CD4-positive, alpha-beta T cell treated with Interleukin-6 for 4 hours (primary cell): ENCODE results near the gene AXIN1.
A peak's percentile ranks its signal among the peaks of the same experiment; 100 is the strongest.
"Not testable (repeated sequence)": the region's sequence is repeated elsewhere in the genome, so short reads cannot be mapped to it uniquely, and the experiment has no call there.

Experiments
- DNase-seq: peaks from one replicate; pipeline ENCODE4 v3.0.0-alpha.2; 2020; ENCODE audit warnings: mixed read lengths

Gene AXIN1

GRCh38 chr16:263182-263774 lies 89.2 kb downstream of the AXIN1 start:
- DNase-seq, result no peak

- DNase-seq, result no peak
Measured at GRCh38 chr16:262121-262745, 90.3 kb downstream of the AXIN1 start.

- no peak for DNase-seq
Measured at GRCh38 chr16:261031-261691, 91.4 kb downstream of the AXIN1 start.

- DNase-seq, result no peak
Measured at GRCh38 chr16:260326-260725, 92.2 kb downstream of the AXIN1 start.

GRCh38 chr16:259814-260253 lies 92.7 kb downstream of the AXIN1 start:
- DNase-seq, result no peak

GRCh38 chr16:259226-259625 lies 93.3 kb downstream of the AXIN1 start:
- DNase-seq, result no peak

GRCh38 chr16:258091-258490 lies 94.4 kb downstream of the AXIN1 start:
- not testable (repeated sequence) for DNase-seq

GRCh38 chr16:255183-255582 lies 97.3 kb downstream of the AXIN1 start:
- DNase-seq, result no peak

- no peak for DNase-seq
Measured at GRCh38 chr16:254461-254860, 98.1 kb downstream of the AXIN1 start.

- DNase-seq, result peak; percentile 32
Measured at GRCh38 chr16:253833-254232, 98.7 kb downstream of the AXIN1 start.

- peak; percentile 28 for DNase-seq
Measured at GRCh38 chr16:252366-253337, 99.9 kb downstream of the AXIN1 start.

- no peak for DNase-seq
Measured at GRCh38 chr16:249431-249830, 103.1 kb downstream of the AXIN1 start.

- DNase-seq, result no peak
Measured at GRCh38 chr16:247027-247426, 105.5 kb downstream of the AXIN1 start.

- DNase-seq, result no peak
Measured at GRCh38 chr16:245105-245504, 107.4 kb downstream of the AXIN1 start.

GRCh38 chr16:243348-243747 lies 109.2 kb downstream of the AXIN1 start:
- no peak for DNase-seq

- DNase-seq, result no peak
Measured at GRCh38 chr16:242281-242680, 110.2 kb downstream of the AXIN1 start.

- no peak for DNase-seq
Measured at GRCh38 chr16:240559-240958, 112.0 kb downstream of the AXIN1 start.

GRCh38 chr16:239948-240277 lies 112.6 kb downstream of the AXIN1 start:
- no peak for DNase-seq
